SK-N-SH (cell line): Measurements from ENCODE around the gene INSC.

Experiments used
- CHD2 ChIP-seq: fragments of 150-350 bp; IDR thresholded peaks from 2 replicates; pipeline ENCODE4 v1.6.1; 2018; ENCODE audit warnings: low read length; ENCODE audit not compliant: partially characterized antibody
- FOXJ3 ChIP-seq: sonication (generic); formaldehyde crosslinking; IDR thresholded peaks from 2 replicates; pipeline ENCODE4 v1.5.1; 2020; ENCODE audit warnings: mild to moderate bottlenecking, missing genetic modification reagents
- FOXM1 ChIP-seq: IDR thresholded peaks from 2 replicates; pipeline ENCODE4 v1.4.0; 2012; ENCODE audit warnings: low read depth, mild to moderate bottlenecking
- MEF2A ChIP-seq: IDR thresholded peaks from 2 replicates; pipeline ENCODE4 v1.4.0; 2012; ENCODE audit warnings: low read depth, borderline replicate concordance
- RXRA ChIP-seq: IDR thresholded peaks from 2 replicates; pipeline ENCODE4 v1.4.0; 2012; ENCODE audit warnings: low read depth, mild to moderate bottlenecking, borderline replicate concordance
- TEAD4 ChIP-seq: IDR thresholded peaks from 2 replicates; pipeline ENCODE4 v1.4.0; 2012; ENCODE audit warnings: mild to moderate bottlenecking, borderline replicate concordance; ENCODE audit not compliant: insufficient read depth
- YY1 ChIP-seq: IDR thresholded peaks from 2 replicates; pipeline ENCODE4 v1.4.0; 2012; ENCODE audit warnings: low read depth, mild to moderate bottlenecking
- TF ChIP-seq, protein P1 (sequence below): fragments of 200-600 bp; sonication (generic); IDR thresholded peaks from 2 replicates; pipeline ENCODE4 v1.6.1; 2017; ENCODE audit warnings: antibody characterized with exemption, mild to moderate bottlenecking, moderate library complexity
- TF ChIP-seq, protein P2 (sequence below): IDR thresholded peaks from 2 replicates; pipeline ENCODE4; 2012

- no peak for TF ChIP-seq MEF2A
- no peak for TF ChIP-seq FOXM1
- no peak for TF ChIP-seq FOXJ3
- TF ChIP-seq, protein P1, sequence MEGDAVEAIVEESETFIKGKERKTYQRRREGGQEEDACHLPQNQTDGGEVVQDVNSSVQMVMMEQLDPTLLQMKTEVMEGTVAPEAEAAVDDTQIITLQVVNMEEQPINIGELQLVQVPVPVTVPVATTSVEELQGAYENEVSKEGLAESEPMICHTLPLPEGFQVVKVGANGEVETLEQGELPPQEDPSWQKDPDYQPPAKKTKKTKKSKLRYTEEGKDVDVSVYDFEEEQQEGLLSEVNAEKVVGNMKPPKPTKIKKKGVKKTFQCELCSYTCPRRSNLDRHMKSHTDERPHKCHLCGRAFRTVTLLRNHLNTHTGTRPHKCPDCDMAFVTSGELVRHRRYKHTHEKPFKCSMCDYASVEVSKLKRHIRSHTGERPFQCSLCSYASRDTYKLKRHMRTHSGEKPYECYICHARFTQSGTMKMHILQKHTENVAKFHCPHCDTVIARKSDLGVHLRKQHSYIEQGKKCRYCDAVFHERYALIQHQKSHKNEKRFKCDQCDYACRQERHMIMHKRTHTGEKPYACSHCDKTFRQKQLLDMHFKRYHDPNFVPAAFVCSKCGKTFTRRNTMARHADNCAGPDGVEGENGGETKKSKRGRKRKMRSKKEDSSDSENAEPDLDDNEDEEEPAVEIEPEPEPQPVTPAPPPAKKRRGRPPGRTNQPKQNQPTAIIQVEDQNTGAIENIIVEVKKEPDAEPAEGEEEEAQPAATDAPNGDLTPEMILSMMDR, result no peak
- no peak for TF ChIP-seq YY1
- TF ChIP-seq RXRA, result no peak
- no peak for TF ChIP-seq TEAD4
- TF ChIP-seq CHD2, result no peak
- TF ChIP-seq, protein P2, sequence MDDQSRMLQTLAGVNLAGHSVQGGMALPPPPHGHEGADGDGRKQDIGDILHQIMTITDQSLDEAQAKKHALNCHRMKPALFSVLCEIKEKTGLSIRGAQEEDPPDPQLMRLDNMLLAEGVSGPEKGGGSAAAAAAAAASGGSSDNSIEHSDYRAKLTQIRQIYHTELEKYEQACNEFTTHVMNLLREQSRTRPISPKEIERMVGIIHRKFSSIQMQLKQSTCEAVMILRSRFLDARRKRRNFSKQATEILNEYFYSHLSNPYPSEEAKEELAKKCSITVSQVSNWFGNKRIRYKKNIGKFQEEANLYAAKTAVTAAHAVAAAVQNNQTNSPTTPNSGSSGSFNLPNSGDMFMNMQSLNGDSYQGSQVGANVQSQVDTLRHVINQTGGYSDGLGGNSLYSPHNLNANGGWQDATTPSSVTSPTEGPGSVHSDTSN, result no peak
Measured at GRCh38 chr11:15248749-15249148, 134.0 kb downstream of the INSC start.
